ENCODE measurements around the gene BACE2.

Gene BACE2

GRCh38 chr21:41326414-41327080, 158.6 kb downstream of the BACE2 start:
- no peak for FAIRE-seq

- FAIRE-seq, result no peak
Measured at GRCh38 chr21:41327753-41328152, 159.8 kb downstream of the BACE2 start.

DNA sequence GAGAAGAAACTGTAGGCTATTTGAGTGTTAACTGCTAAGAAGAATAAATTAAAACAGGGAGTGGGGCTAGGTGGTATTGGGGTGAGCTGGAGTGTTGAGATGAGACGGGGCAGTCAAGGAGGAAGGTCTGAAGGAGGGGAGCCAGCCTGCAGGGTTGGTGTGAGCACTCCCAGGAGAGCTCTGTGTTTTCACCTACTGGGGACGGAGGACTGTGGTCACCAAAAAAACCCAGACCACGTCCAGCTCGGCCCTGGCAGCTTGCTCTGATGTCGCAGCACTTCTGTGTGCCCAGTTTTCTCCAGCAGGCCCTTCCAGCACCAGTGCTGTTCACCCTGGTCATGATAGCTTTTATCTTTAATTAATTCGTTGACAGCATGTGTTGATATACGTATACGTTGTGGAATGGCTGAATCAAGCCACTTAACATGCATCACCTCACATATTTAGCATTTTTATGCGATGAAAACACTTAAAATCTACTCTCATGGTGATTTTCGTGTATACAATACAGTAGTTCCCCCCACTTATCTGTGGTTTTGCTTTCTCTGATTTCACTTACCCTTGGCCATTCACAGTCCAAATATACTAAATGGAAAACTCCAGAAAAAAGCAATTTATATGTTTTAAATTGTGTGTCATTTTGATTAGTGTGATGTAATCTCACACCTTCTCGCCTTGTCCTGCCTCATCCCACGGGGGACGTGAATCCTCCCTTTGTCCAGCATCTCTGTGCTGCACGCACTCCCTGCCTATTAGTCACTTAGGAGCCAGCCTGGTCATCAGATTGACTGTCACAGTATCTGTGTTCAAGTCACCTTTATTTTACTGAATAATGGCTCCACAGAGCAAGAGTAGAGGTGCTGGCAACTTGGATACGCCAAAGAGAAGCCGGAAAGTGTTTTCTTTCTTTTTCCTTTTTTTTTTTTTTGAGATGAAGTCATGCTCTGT, 161.0 kb downstream of the BACE2 start:
- FAIRE-seq, result no peak
